ENCODE results near the gene SYTL4.

DNA sequence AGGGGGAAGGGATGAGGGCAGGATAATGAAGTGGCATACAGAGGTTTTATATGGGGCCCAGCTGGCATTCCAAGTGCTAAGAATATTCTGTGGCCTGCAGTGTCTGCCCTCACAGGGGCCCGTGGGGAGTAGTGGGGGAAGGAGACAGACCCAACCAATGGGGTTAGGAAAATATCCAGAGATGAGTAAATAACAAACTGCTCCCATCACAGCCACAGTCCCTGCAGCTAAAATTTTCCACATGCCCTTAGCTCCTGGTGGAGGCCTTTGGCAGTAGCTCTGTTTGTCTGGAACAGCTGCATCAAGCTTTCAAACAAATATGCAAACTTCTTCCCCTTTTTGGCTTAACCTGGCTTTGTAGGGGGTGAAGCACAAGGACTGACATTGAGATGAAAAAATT, 84.8 kb downstream of the SYTL4 start:
- no peak for TF ChIP-seq GABPA (IDR thresholded peaks at IDR 0.05; ENCODE audit: low read depth)
- no peak for TF ChIP-seq POLR2AphosphoS5 (IDR thresholded peaks at IDR 0.05; ENCODE audit: low read depth)
- TF ChIP-seq CTCF (IDR thresholded peaks at IDR 0.05; ENCODE audit: insufficient read depth, low read length) = no peak
- TF ChIP-seq SPI1 (IDR thresholded peaks at IDR 0.05; ENCODE audit: borderline replicate concordance, low read depth) = no peak
